Naive thymus-derived CD8-positive, alpha-beta T cell (primary cell): ENCODE data around the gene DGKI. TPM values are rescaled to one million over a fixed set of nuclear protein-coding genes. Genes with fewer than 3 reads are reported as not detected.

ENCODE experiments used
- ATAC-seq, 2 donors: fragments of 150-1000 bp; cut with Tn5 transposase in 1 of 2; sonication (Bioruptor Pico), chemical (Tn5 transposase) in 1 of 2; 1 replicate in 1 of 2; 2 replicates in 1 of 2; pipeline ENCODE4 v1.10.0; 2021; ENCODE audit warnings: mild to moderate bottlenecking in 2 of 2, moderate library complexity in 2 of 2
- POLR2A ChIA-PET: fragments of 350-600 bp; sonication (Branson Sonifier 250); formaldehyde crosslinking; loops from one replicate; lab custom pipeline; 2021; ENCODE audit warnings: antibody characterized with exemption; lab: Charles Lee
- DNase-seq, 10 donors: peaks; one replicate each; pipeline versions ENCODE4 v3.0.0 to v3.0.0-alpha.2; 2020 to 2022
- H3K27ac Mint-ChIP-seq, 10 donors: one replicate each; pipeline ENCODE4 v1.8.0; 2020 to 2022; ENCODE audit warnings: mild to moderate bottlenecking in 10 of 10, mixed read lengths in 10 of 10, moderate library complexity in 4 of 10, inconsistent platforms in 1 of 10
- H3K27me3 Mint-ChIP-seq, 5 donors: one replicate each; pipeline ENCODE4 v1.8.0; 2021 to 2022; ENCODE audit warnings: mixed read lengths in 5 of 5
- H3K36me3 Mint-ChIP-seq, 3 donors: one replicate each; pipeline ENCODE4 v1.8.0; 2020 to 2022; ENCODE audit warnings: mixed read lengths in 3 of 3, mild to moderate bottlenecking in 2 of 3, inconsistent platforms in 1 of 3
- H3K4me1 Mint-ChIP-seq, 4 donors: one replicate each; pipeline ENCODE4 v1.8.0; 2021 to 2022; ENCODE audit warnings: mixed read lengths in 4 of 4
- H3K4me3 Mint-ChIP-seq, 10 donors: one replicate each; pipeline ENCODE4 v1.8.0; 2020 to 2022; ENCODE audit warnings: mild to moderate bottlenecking in 10 of 10, mixed read lengths in 10 of 10, moderate library complexity in 6 of 10, inconsistent platforms in 1 of 10
- H3K9me3 Mint-ChIP-seq, 9 donors: one replicate each; pipeline ENCODE4 v1.8.0; 2020 to 2022; ENCODE audit warnings: mixed read lengths in 9 of 9, mild to moderate bottlenecking in 3 of 9, inconsistent platforms in 1 of 9, moderate library complexity in 1 of 9
- polyA plus RNA-seq, 3 donors: library from polyadenylated mRNA; unstranded; fragments of 300-500 nt; fragmentation: Illumina TruSeq; gene quantifications; one replicate each; pipeline ENCODE4 v1.2.3, GENCODE V29; 2021
- total RNA-seq, 8 experiments: library from RNA in 2 of 8; stranded (reverse) in 2 of 8; gene quantifications; one replicate each; pipeline ENCODE4 v1.2.3 and lab custom pipeline; 2021 to 2026

DGKI gene
- total and polyA plus RNA-seq, 5 experiments from 2014 or later = 0.01 TPM; not detected in 4

GRCh38 chr7:137703291-137704010 lies 143.3 kb downstream of the DGKI start:
- Mint-ChIP-seq H3K27me3 (peaks cover 0 to 7% (median 6%) of the 10 kb centered on the region in 5 donors), H3K9me3 (peaks cover 16 to 48% (median 22%) of the 10 kb centered on the region in 9 donors), H3K36me3 (peaks cover 0 to 22% (median 0%) of the 10 kb centered on the region in 3 donors), H3K4me3 (no peak overlapping the region), H3K4me1 (no peaks in the 10 kb centered on the region), H3K27ac (no peak overlapping the region)
- DNase-seq = no peak
- no peak for ATAC-seq
- POLR2A ChIA-PET = no interaction called here

DNA sequence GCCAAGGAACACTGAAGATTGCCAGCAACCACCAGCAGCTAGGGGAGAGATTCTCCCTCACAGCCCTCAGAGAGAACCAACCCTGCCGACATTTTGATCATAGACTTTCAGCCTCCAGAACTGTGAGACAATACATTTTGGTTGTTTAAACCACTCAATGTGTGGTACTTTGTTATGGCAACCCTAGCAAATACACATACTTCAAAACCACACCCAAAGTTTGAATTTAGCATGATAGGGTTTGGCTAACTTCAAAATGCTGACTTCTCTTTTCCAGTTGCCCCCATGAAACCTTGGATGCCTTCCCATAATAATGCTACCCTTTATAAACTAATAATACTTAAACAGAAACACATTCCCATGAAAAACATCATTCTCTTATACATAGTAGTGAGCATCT lies 149.8 kb downstream of the DGKI start:
- no peaks in the 10 kb centered on the region for H3K4me1 Mint-ChIP-seq
- no peaks in the 10 kb centered on the region for H3K36me3 Mint-ChIP-seq
- DNase-seq = no peak
- peaks cover 0 to 4% (median 0%) of the 10 kb centered on the region in 9 donors for H3K9me3 Mint-ChIP-seq
- no peak overlapping the region for H3K27ac Mint-ChIP-seq
- POLR2A ChIA-PET = no interaction called here
- no peak for ATAC-seq
- no peak overlapping the region for H3K4me3 Mint-ChIP-seq
- H3K27me3 Mint-ChIP-seq = peaks cover 5 to 30% (median 10%) of the 10 kb centered on the region in 5 donors

DNA sequence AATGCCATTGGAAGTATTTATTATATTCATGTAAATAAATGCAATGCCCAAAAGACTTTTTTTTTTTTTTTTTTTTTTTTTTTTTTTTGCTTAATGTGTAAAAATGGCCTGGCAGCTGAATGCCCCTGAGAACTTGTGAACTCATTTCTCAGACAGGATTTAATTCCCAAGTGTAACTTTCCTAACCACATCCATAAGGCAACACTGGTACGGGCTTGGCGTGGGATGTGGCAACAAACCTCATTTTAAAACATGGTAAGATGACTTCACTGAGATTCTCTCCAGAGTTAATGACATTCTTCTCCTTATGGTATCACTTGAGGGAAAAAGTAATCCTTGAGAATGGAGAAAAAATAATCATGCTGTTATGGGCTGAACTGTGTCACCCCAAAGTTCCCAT lies 150.4 kb downstream of the DGKI start:
- Mint-ChIP-seq H3K4me3 (no peak overlapping the region), H3K36me3 (no peaks in the 10 kb centered on the region), H3K4me1 (no peaks in the 10 kb centered on the region), H3K9me3 (peaks cover 0 to 3% (median 0%) of the 10 kb centered on the region in 9 donors), H3K27ac (no peak overlapping the region), H3K27me3 (peaks cover 5 to 30% (median 10%) of the 10 kb centered on the region in 5 donors)
- no peak for ATAC-seq
- no peak for DNase-seq
- POLR2A ChIA-PET = no interaction called here

DNA sequence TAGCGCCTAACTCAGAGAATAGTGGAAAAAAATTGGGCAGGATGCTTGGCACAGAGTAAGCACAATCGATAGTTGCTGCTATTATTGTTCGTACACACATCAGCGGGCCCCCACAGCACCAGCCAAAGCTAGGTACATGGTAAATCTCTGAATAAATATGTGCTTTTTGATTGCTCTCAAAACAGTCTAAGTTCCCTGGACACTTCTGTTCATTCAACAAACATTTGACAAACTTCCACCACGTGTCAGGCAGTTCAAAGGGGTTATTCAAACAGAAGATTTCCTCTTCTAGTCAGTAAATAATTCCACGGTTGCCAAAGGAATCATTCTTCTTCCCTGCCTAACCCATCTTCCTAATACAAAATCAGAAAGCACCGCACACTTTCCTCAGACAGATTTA lies 150.8 kb downstream of the DGKI start:
- no peaks in the 10 kb centered on the region for H3K36me3 Mint-ChIP-seq
- H3K4me3 Mint-ChIP-seq = no peak overlapping the region
- peaks cover 0 to 2% (median 0%) of the 10 kb centered on the region in 9 donors for H3K9me3 Mint-ChIP-seq
- ATAC-seq (no peak), DNase-seq (no peak)
- H3K27me3 Mint-ChIP-seq = peaks cover 5 to 30% (median 10%) of the 10 kb centered on the region in 5 donors
- POLR2A ChIA-PET = no interaction called here
- H3K4me1 Mint-ChIP-seq = no peaks in the 10 kb centered on the region
- H3K27ac Mint-ChIP-seq = no peak overlapping the region

- DNase-seq (no peak), ATAC-seq (no peak)
- POLR2A ChIA-PET = no interaction called here
- Mint-ChIP-seq H3K27ac (no peak overlapping the region), H3K9me3 (no peaks in the 10 kb centered on the region), H3K4me1 (no peaks in the 10 kb centered on the region), H3K27me3 (peaks cover 5 to 30% (median 10%) of the 10 kb centered on the region in 5 donors), H3K36me3 (no peaks in the 10 kb centered on the region), H3K4me3 (no peak overlapping the region)
These were observed 151.3 kb downstream of the DGKI start for GRCh38 chr7:137695494-137695893.

DNA sequence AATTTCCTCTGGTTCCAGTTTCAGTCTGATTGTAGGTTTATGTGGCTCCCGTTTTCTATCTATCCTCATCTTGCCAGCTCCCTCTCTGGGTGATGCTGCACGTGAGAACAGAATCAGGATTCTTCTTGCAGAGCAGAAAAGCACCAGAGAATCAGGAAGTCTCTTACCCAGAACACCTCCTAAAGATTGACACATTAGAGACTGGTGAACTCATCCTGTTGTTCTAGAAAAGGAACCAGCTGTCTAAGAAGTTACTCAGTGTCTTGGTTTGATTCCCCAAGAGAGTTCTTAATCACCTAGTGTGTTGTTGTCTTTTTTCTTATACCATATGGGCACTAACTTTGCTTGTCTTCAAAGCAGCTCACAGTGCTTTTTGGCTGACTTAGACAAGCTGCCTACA lies 152.4 kb downstream of the DGKI start:
- POLR2A ChIA-PET = no interaction called here
- no peak for ATAC-seq
- Mint-ChIP-seq H3K4me1 (no peaks in the 10 kb centered on the region), H3K27ac (no peak overlapping the region), H3K27me3 (peaks cover 5 to 30% (median 10%) of the 10 kb centered on the region in 5 donors), H3K36me3 (no peaks in the 10 kb centered on the region), H3K9me3 (no peaks in the 10 kb centered on the region), H3K4me3 (no peak overlapping the region)
- no peak for DNase-seq

DNA sequence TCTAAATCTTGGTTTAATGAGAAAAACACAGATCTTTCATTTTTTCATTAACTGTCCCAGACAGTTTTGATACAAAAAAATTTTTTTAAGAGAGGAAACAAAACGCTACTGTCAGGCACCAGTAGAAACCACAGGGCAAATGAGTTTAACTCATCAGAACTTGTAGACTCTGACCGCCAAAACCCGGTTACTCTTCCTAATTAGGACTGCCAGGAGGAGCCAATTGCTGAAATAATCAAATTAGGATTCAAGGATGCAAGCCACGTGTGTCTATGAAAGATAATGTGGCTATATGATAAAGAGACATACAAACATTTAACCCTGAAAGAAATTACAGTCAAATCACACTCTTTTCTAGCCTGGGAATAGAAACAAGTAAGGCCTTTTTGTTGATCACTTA lies 154.4 kb downstream of the DGKI start:
- no peaks in the 10 kb centered on the region for H3K36me3 Mint-ChIP-seq
- no peaks in the 10 kb centered on the region for H3K4me1 Mint-ChIP-seq
- H3K9me3 Mint-ChIP-seq = no peaks in the 10 kb centered on the region
- no peak overlapping the region for H3K27ac Mint-ChIP-seq
- peaks cover 3 to 20% (median 8%) of the 10 kb centered on the region in 5 donors for H3K27me3 Mint-ChIP-seq
- DNase-seq (no peak), ATAC-seq (no peak)
- H3K4me3 Mint-ChIP-seq = no peak overlapping the region
- POLR2A ChIA-PET = no interaction called here

GRCh38 chr7:137691566-137691965 lies 155.2 kb downstream of the DGKI start:
- ATAC-seq (no peak), DNase-seq (no peak)
- H3K4me1 Mint-ChIP-seq = no peaks in the 10 kb centered on the region
- no peaks in the 10 kb centered on the region for H3K9me3 Mint-ChIP-seq
- no peak overlapping the region for H3K27ac Mint-ChIP-seq
- H3K36me3 Mint-ChIP-seq = no peaks in the 10 kb centered on the region
- H3K27me3 Mint-ChIP-seq = peaks cover 3 to 13% (median 8%) of the 10 kb centered on the region in 5 donors
- POLR2A ChIA-PET = no interaction called here
- no peak overlapping the region for H3K4me3 Mint-ChIP-seq

DNA sequence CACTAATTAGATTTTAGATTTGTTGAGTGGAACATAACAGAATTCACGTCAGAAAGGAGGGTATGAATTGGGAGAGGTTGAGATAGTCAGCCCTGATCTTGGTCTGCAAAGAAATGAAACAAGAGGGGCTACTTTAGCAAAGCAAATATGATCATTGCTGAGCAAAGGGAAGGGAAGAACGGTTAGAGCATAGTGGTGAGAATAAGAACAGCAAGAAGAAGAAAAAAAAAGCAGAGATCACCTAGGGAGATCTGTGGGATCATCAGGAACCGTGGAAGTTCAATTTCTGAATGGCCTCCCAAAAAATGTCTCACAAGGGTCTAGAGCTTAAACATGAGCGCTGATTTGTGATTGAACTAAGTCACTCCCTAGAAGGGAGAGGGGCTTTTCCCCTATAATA lies 156.1 kb downstream of the DGKI start:
- no peaks in the 10 kb centered on the region for H3K9me3 Mint-ChIP-seq
- no peaks in the 10 kb centered on the region for H3K36me3 Mint-ChIP-seq
- H3K27me3 Mint-ChIP-seq = peaks cover 0 to 9% (median 5%) of the 10 kb centered on the region in 5 donors
- POLR2A ChIA-PET = no interaction called here
- DNase-seq (no peak), ATAC-seq (no peak)
- no peak overlapping the region for H3K27ac Mint-ChIP-seq
- no peaks in the 10 kb centered on the region for H3K4me1 Mint-ChIP-seq
- H3K4me3 Mint-ChIP-seq = no peak overlapping the region

- Mint-ChIP-seq H3K36me3 (no peaks in the 10 kb centered on the region), H3K4me1 (no peaks in the 10 kb centered on the region), H3K9me3 (no peaks in the 10 kb centered on the region), H3K4me3 (no peak overlapping the region), H3K27ac (no peak overlapping the region), H3K27me3 (peaks cover 0 to 14% (median 5%) of the 10 kb centered on the region in 5 donors)
- POLR2A ChIA-PET = no interaction called here
- no peak for ATAC-seq
- no peak for DNase-seq
These were observed 157.0 kb downstream of the DGKI start for GRCh38 chr7:137689761-137690160.

DNA sequence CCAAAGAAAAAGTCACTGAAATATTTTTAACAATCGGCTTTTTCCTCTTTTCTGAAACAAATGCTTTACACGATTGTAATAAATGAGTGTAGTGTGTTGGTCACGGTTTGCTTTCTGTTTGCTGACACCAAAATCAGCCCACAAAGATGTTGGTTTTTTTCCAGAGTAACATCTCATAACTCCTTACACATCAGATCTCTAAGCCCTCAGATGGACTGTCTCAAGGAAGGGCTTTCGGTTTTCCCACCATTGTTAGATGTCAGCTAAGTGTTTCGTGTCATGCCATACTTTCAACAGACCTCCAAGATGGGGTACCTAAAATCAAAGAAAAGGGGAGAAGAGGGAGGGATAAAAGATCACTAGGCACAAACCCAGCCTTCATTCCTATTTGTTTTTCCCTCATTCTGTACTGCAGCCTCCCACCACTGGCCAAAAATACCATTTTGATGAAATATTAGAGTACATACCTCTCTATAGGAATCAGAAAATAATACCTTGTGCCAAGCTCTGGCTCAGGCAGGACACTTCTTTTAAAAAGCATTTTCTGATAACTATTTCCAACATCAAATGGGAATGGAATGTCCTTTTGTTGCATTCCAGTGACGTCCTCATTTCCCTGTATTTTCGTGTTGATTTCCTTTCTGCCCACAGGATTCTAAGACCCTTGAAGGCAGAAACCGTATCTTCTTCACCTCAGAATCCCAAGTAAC lies 159.1 kb downstream of the DGKI start:
- H3K36me3 Mint-ChIP-seq = no peaks in the 10 kb centered on the region
- no peak overlapping the region for H3K27ac Mint-ChIP-seq

DNA sequence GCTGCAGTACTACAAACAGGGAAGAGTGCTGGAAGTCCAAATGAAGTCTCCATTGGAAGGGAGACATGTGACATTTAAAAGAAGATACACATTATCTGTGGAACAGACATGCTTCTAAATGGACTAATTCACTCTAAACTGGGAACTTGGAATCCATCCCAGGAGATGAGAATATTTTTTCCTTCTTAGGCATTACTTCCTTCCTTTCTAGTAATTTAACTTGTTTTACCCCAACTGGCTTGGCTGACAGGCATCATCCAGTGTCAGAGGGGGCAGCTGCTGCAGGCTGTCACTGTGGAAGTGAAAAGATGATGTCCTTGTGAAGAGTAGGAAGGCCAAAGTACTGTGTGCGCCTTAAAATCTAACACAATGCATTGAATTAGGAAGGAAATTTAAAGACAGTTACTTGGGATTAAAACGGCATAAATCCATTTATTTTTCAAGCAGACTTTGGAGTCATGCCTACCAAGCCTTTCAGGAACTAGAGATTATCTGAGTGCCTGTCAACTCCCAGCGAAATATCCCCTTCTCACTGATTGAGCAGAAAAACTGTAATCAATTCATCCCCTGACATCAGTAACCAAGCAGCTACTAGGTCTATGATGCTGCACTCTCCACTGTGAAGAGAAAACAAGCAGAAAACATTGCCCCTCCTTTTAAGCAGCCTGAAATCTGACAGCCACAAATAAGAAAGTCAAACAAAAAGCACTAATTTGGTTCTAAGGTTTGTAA lies 161.2 kb downstream of the DGKI start:
- no peak for DNase-seq
- Mint-ChIP-seq H3K9me3 (peaks cover 0 to 2% (median 0%) of the 10 kb centered on the region in 9 donors), H3K36me3 (no peaks in the 10 kb centered on the region), H3K4me1 (no peaks in the 10 kb centered on the region), H3K27ac (no peak overlapping the region), H3K27me3 (peaks cover 0 to 19% (median 8%) of the 10 kb centered on the region in 5 donors), H3K4me3 (no peak overlapping the region)
- no peak for ATAC-seq
- POLR2A ChIA-PET = no interaction called here

More for the DNA sequence above, 159.1 kb downstream of the DGKI start:
- H3K27me3 Mint-ChIP-seq = peaks cover 0 to 19% (median 6%) of the 10 kb centered on the region in 5 donors
- POLR2A ChIA-PET = no interaction called here
- no peak overlapping the region for H3K4me3 Mint-ChIP-seq
- ATAC-seq (no peak), DNase-seq (no peak)
- no peaks in the 10 kb centered on the region for H3K4me1 Mint-ChIP-seq
- H3K9me3 Mint-ChIP-seq = no peaks in the 10 kb centered on the region

- Mint-ChIP-seq H3K4me1 (no peaks in the 10 kb centered on the region), H3K27me3 (peaks cover 0 to 16% (median 6%) of the 10 kb centered on the region in 5 donors), H3K36me3 (no peaks in the 10 kb centered on the region), H3K4me3 (no peak overlapping the region), H3K27ac (no peak overlapping the region), H3K9me3 (peaks cover 0 to 2% (median 0%) of the 10 kb centered on the region in 9 donors)
- POLR2A ChIA-PET = no interaction called here
- DNase-seq (no peak), ATAC-seq (no peak)
These were observed 162.0 kb downstream of the DGKI start for GRCh38 chr7:137684776-137685175.
